HEK293 (cell line): ENCODE data around the gene CBLN1.

Experiments used
- CTCF ChIA-PET: fragments of 350-600 bp; formaldehyde crosslinking; extraction: SDS; loops from one replicate; lab custom pipeline; 2021; ENCODE audit warnings: antibody characterized with exemption; lab: Yijun Ruan, JAX
- POLR2A ChIA-PET: fragments of 300-600 bp; formaldehyde crosslinking; extraction: SDS; loops from one replicate; lab custom pipeline; 2020; ENCODE audit warnings: antibody characterized with exemption, inconsistent platforms; lab: Yijun Ruan, JAX
- H3K27ac ChIP-seq: fragments of 200-500 bp; sonication (Bioruptor generic); 2 replicates; pipeline ENCODE4 v1.5.1; 2014; ENCODE audit warnings: low read depth, low read length, control low read depth, inconsistent platforms; ENCODE audit errors: extremely low read depth
- H3K36me3 ChIP-seq, 2 experiments: fragments of 200-500 bp in 1 of 2; sonication (Bioruptor generic) in 1 of 2; 1 replicate in 1 of 2; 2 replicates in 1 of 2; pipeline ENCODE4 v1.5.1; 2014 to 2017; ENCODE audit warnings: inconsistent platforms in 2 of 2, low read length in 2 of 2; ENCODE audit not compliant: control insufficient read depth in 2 of 2, insufficient read depth in 1 of 2
- H3K4me1 ChIP-seq: fragments of 200-500 bp; sonication (Bioruptor generic); 2 replicates; pipeline ENCODE4 v1.5.1; 2014; ENCODE audit warnings: mild to moderate bottlenecking, low read length, inconsistent platforms; ENCODE audit not compliant: control insufficient read depth, insufficient read depth
- H3K4me3 ChIP-seq: 2 replicates; pipeline ENCODE4 v1.5.1; 2011; ENCODE audit warnings: low read depth, mild to moderate bottlenecking, control low read depth, low read length, moderate library complexity
- H3K9me3 ChIP-seq: fragments of 200-500 bp; sonication (Bioruptor generic); 2 replicates; pipeline ENCODE4 v1.5.1; 2014; ENCODE audit warnings: low read depth, low read length, inconsistent platforms; ENCODE audit not compliant: control insufficient read depth, insufficient read depth
- KLF10 ChIP-seq: fragments of 450-650 bp; IDR thresholded peaks from 2 replicates; pipeline ENCODE4 v1.5.1; 2018; ENCODE audit warnings: missing biosample characterization, mild to moderate bottlenecking, missing genetic modification characterization
- KLF16 ChIP-seq: fragments of 450-650 bp; formaldehyde crosslinking; IDR thresholded peaks from 2 replicates; pipeline ENCODE4 v1.5.1; 2017; ENCODE audit warnings: missing biosample characterization, missing genetic modification characterization
- PRDM6 ChIP-seq: fragments of 450-650 bp; formaldehyde crosslinking; IDR thresholded peaks from 2 replicates; pipeline ENCODE4 v1.5.1; 2017; ENCODE audit warnings: missing biosample characterization, missing genetic modification characterization
- SP7 ChIP-seq: fragments of 450-650 bp; formaldehyde crosslinking; IDR thresholded peaks from 2 replicates; pipeline ENCODE4 v1.5.1; 2016; ENCODE audit warnings: missing biosample characterization, missing genetic modification characterization
- ZBTB44 ChIP-seq: fragments of 450-650 bp; IDR thresholded peaks from 2 replicates; pipeline ENCODE4 v1.5.1; 2018; ENCODE audit warnings: missing biosample characterization, mild to moderate bottlenecking, missing genetic modification characterization
- ZBTB6 ChIP-seq: fragments of 450-650 bp; formaldehyde crosslinking; IDR thresholded peaks from 2 replicates; pipeline ENCODE4 v1.5.1; 2017; ENCODE audit warnings: missing biosample characterization, missing genetic modification characterization
- ZNF10 ChIP-seq: fragments of 450-650 bp; formaldehyde crosslinking; IDR thresholded peaks from 2 replicates; pipeline ENCODE4 v1.5.1; 2017; ENCODE audit warnings: missing biosample characterization, missing genetic modification characterization
- ZNF132 ChIP-seq: fragments of 450-650 bp; formaldehyde crosslinking; IDR thresholded peaks from 2 replicates; pipeline ENCODE4 v1.5.1; 2017; ENCODE audit warnings: missing biosample characterization, missing genetic modification characterization, borderline replicate concordance
- ZNF138 ChIP-seq: fragments of 450-650 bp; formaldehyde crosslinking; IDR thresholded peaks from 2 replicates; pipeline ENCODE4 v1.5.1; 2016; ENCODE audit warnings: missing biosample characterization, missing genetic modification characterization, borderline replicate concordance
- ZNF175 ChIP-seq: fragments of 450-650 bp; formaldehyde crosslinking; IDR thresholded peaks from 2 replicates; pipeline ENCODE4 v1.5.1; 2016; ENCODE audit warnings: missing biosample characterization, missing genetic modification characterization
- ZNF221 ChIP-seq: fragments of 450-650 bp; formaldehyde crosslinking; IDR thresholded peaks from 2 replicates; pipeline ENCODE4 v1.5.1; 2017; ENCODE audit warnings: missing biosample characterization, missing genetic modification characterization, borderline replicate concordance
- ZNF239 ChIP-seq: fragments of 450-650 bp; formaldehyde crosslinking; IDR thresholded peaks from 2 replicates; pipeline ENCODE4 v1.5.1; 2016; ENCODE audit warnings: missing biosample characterization, missing genetic modification characterization
- ZNF274 ChIP-seq, 2 experiments: fragments of 200-500 bp in 1 of 2; fragments of 450-650 bp in 1 of 2; sonication (Bioruptor generic) in 1 of 2; formaldehyde crosslinking in 1 of 2; IDR thresholded peaks; 2 replicates each; pipeline versions ENCODE4 v1.5.1 to v1.6.1; 2014 to 2016; ENCODE audit warnings: borderline replicate concordance in 1 of 2, inconsistent platforms in 1 of 2, low read length in 1 of 2, missing biosample characterization in 1 of 2, missing genetic modification characterization in 1 of 2
- ZNF423 ChIP-seq: fragments of 450-650 bp; formaldehyde crosslinking; IDR thresholded peaks from 2 replicates; pipeline ENCODE4 v1.5.1; 2016; ENCODE audit warnings: missing biosample characterization, missing genetic modification characterization
- ZNF473 ChIP-seq: fragments of 450-650 bp; formaldehyde crosslinking; IDR thresholded peaks from 2 replicates; pipeline ENCODE4 v1.5.1; 2017; ENCODE audit warnings: missing biosample characterization, missing genetic modification characterization
- ZNF530 ChIP-seq: fragments of 450-650 bp; formaldehyde crosslinking; IDR thresholded peaks from 2 replicates; pipeline ENCODE4 v1.5.1; 2016; ENCODE audit warnings: low read depth, missing biosample characterization, missing genetic modification characterization
- ZNF548 ChIP-seq: fragments of 450-650 bp; formaldehyde crosslinking; IDR thresholded peaks from 2 replicates; pipeline ENCODE4 v1.5.1; 2016; ENCODE audit warnings: missing biosample characterization, missing genetic modification characterization
- ZSCAN16 ChIP-seq: fragments of 450-650 bp; formaldehyde crosslinking; IDR thresholded peaks from 2 replicates; pipeline ENCODE4 v1.5.1; 2016; ENCODE audit warnings: missing biosample characterization, missing genetic modification characterization
- ZSCAN5A ChIP-seq: fragments of 450-650 bp; formaldehyde crosslinking; IDR thresholded peaks from 2 replicates; pipeline ENCODE4 v1.5.1; 2016; ENCODE audit warnings: missing biosample characterization, missing genetic modification characterization

Gene CBLN1

GRCh38 chr16:49287572-49287971 is 5.9 kb upstream of the CBLN1 start:
- Histone ChIP-seq H3K36me3 (no peaks in the 10 kb centered on the region), H3K9me3 (no peaks in the 10 kb centered on the region), H3K4me1 (peaks cover 1% of the 10 kb centered on the region; the same call in 1 of the 2 replicates)
- CTCF ChIA-PET, result no interaction called here
- TF ChIP-seq ZNF138, result no peak
- TF ChIP-seq ZNF274 (IDR thresholded peaks at IDR 0.05; ENCODE audit: low read length), result no peak
- no peak for TF ChIP-seq ZNF274 (tag by site-specific recombination; IDR thresholded peaks at IDR 0.05; ENCODE audit: borderline replicate concordance)
- TF ChIP-seq ZSCAN5A (tag by site-specific recombination), result no peak
- TF ChIP-seq ZNF239 (tag by site-specific recombination), result no peak
- no peak for TF ChIP-seq ZNF221 (tag by site-specific recombination)
- no peak for TF ChIP-seq ZNF10 (tag by site-specific recombination)
- no peak for TF ChIP-seq ZNF423 (tag by site-specific recombination)
- no peak for TF ChIP-seq ZSCAN16 (tag by site-specific recombination)
- TF ChIP-seq ZNF548, result no peak
- TF ChIP-seq ZNF473 (tag by site-specific recombination), result no peak
- no peak for TF ChIP-seq ZBTB44
- TF ChIP-seq PRDM6 (tag by site-specific recombination), result no peak
- no peak for TF ChIP-seq ZBTB6
- no peak for TF ChIP-seq SP7 (tag by site-specific recombination)
- no peak for TF ChIP-seq ZNF530 (tag by site-specific recombination)
- no peak for TF ChIP-seq ZNF132 (tag by site-specific recombination)
- TF ChIP-seq, all 188 proteins: peak for 0
- no peak overlapping the region for H3K27ac ChIP-seq
- no peak overlapping the region for H3K4me3 ChIP-seq
- POLR2A ChIA-PET, result no interaction called here

GRCh38 chr16:49284962-49285361 is 3.3 kb upstream of the CBLN1 start:
- CTCF ChIA-PET, result no interaction called here
- H3K4me1 ChIP-seq, result peaks cover 2% of the 10 kb centered on the region; the same call in 1 of the 2 replicates
- H3K27ac ChIP-seq, result no peak overlapping the region
- no peaks in the 10 kb centered on the region for H3K9me3 ChIP-seq
- H3K4me3 ChIP-seq, result no peak overlapping the region
- POLR2A ChIA-PET, result no interaction called here
- no peak for TF ChIP-seq KLF16 (tag by site-specific recombination)
- TF ChIP-seq ZNF175, result no peak
- TF ChIP-seq KLF10 (tag by site-specific recombination), result no peak
- TF ChIP-seq, all 188 proteins: peak for 0
- H3K36me3 ChIP-seq, result no peaks in the 10 kb centered on the region
